NAMALWA (cell line): ENCODE results near the gene ENOX1.
"Not testable (repeated sequence)": the region's sequence is repeated elsewhere in the genome, so short reads cannot be mapped to it uniquely, and the experiment has no call there.

Experiments used
- DNase-seq: peaks from one replicate; pipeline ENCODE4 v3.0.0-alpha.2; 2015; ENCODE audit warnings: low spot score

The ENOX1 gene

GRCh38 chr13:43203781-43204180 is 583.0 kb downstream of the ENOX1 start:
- DNase-seq, result no peak

GRCh38 chr13:43200736-43201135 is 586.0 kb downstream of the ENOX1 start:
- DNase-seq, result no peak

- no peak for DNase-seq
These were observed 586.5 kb downstream of the ENOX1 start for GRCh38 chr13:43200307-43200706.

- DNase-seq, result no peak
These were observed 589.9 kb downstream of the ENOX1 start for GRCh38 chr13:43196750-43197370.

GRCh38 chr13:43196086-43196621 is 590.6 kb downstream of the ENOX1 start:
- DNase-seq, result no peak

GRCh38 chr13:43195551-43195950 is 591.2 kb downstream of the ENOX1 start:
- DNase-seq, result no peak

GRCh38 chr13:43195112-43195511 is 591.7 kb downstream of the ENOX1 start:
- no peak for DNase-seq

GRCh38 chr13:43193789-43194420 is 592.9 kb downstream of the ENOX1 start:
- DNase-seq, result no peak

GRCh38 chr13:43191546-43191945 is 595.2 kb downstream of the ENOX1 start:
- no peak for DNase-seq

GRCh38 chr13:43185226-43185625 is 601.5 kb downstream of the ENOX1 start:
- no peak for DNase-seq

GRCh38 chr13:43180837-43181236 is 605.9 kb downstream of the ENOX1 start:
- no peak for DNase-seq

- DNase-seq, result peak; percentile 3
These were observed 606.6 kb downstream of the ENOX1 start for GRCh38 chr13:43180036-43180660.

GRCh38 chr13:43171489-43171888 is 615.3 kb downstream of the ENOX1 start:
- no peak for DNase-seq

GRCh38 chr13:43170506-43170905 is 616.3 kb downstream of the ENOX1 start:
- DNase-seq, result no peak

GRCh38 chr13:43168434-43168833 is 618.3 kb downstream of the ENOX1 start:
- DNase-seq, result not testable (repeated sequence)

- no peak for DNase-seq
These were observed 619.0 kb downstream of the ENOX1 start for GRCh38 chr13:43167731-43168130.

- DNase-seq, result no peak
These were observed 619.9 kb downstream of the ENOX1 start for GRCh38 chr13:43166644-43167457.
